ACC112 (cell line): ENCODE data around the gene RADX.

Source experiments
- H2AFZ ChIP-seq: fragments of 200-600 bp; sonication (generic); one replicate; pipeline ENCODE4 v1.6.0; 2017; ENCODE audit warnings: antibody characterized with exemption, low read length; ENCODE audit not compliant: unreplicated experiment
- H3K27ac ChIP-seq: fragments of 200-600 bp; sonication (generic); 2 replicates; pipeline ENCODE4 v1.5.1; 2014; ENCODE audit warnings: low read depth, mild to moderate bottlenecking, antibody characterized with exemption, low read length, moderate library complexity
- H3K27me3 ChIP-seq: fragments of 200-600 bp; sonication (generic); 2 replicates; pipeline ENCODE4 v1.6.1; 2014; ENCODE audit warnings: mild to moderate bottlenecking, antibody characterized with exemption, low read length, moderate library complexity, mixed read lengths; ENCODE audit not compliant: insufficient read depth
- H3K36me3 ChIP-seq: fragments of 200-600 bp; sonication (generic); 2 replicates; pipeline ENCODE4 v1.6.1; 2016; ENCODE audit warnings: mild to moderate bottlenecking, antibody characterized with exemption, low read length, moderate library complexity, mixed read lengths; ENCODE audit not compliant: insufficient read depth
- H3K4me1 ChIP-seq: fragments of 200-600 bp; sonication (generic); one replicate; pipeline ENCODE4 v1.6.1; 2016; ENCODE audit warnings: low read length, mixed read lengths; ENCODE audit not compliant: insufficient read depth, unreplicated experiment, control insufficient read depth
- H3K4me3 ChIP-seq: fragments of 200-600 bp; sonication (generic); 2 replicates; pipeline ENCODE4 v1.5.1; 2014; ENCODE audit warnings: mild to moderate bottlenecking, low read depth, low read length
- H3K79me2 ChIP-seq: fragments of 200-600 bp; sonication (generic); one replicate; pipeline ENCODE4 v1.6.0; 2016; ENCODE audit warnings: low read length; ENCODE audit not compliant: control insufficient read depth, unreplicated experiment, insufficient read depth

RADX gene

GRCh38 chrX:106718709-106719108 lies 106.9 kb downstream of the RADX start:
- Histone ChIP-seq H3K4me1 (no peaks in the 10 kb centered on the region), H3K36me3 (no peaks in the 10 kb centered on the region), H2AFZ (no peak overlapping the region), H3K27ac (no peak overlapping the region), H3K79me2 (no peaks in the 10 kb centered on the region), H3K27me3 (no peaks in the 10 kb centered on the region), H3K4me3 (no peak overlapping the region)

DNA sequence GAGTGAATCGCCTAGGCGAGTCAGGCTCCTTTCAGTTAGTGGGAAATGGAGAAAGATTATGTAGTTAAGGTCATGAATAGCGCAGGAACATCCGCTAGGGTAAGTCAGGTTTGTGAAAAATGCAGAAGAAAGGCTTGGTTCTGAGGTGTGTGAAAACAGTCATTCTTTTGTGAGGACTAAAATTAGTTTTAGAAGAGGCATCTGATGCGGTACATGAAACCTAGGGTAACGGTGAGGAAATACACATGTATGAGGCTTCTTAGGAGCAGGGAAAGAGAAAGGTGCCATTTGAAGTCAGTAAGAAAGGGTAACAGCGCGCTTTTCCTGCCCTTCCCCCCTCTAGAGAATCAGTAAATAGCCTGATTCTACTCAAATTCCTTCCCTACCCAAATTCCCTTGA lies 114.2 kb downstream of the RADX start:
- H3K79me2 ChIP-seq = no peaks in the 10 kb centered on the region
- H3K27me3 ChIP-seq = peaks cover 22% of the 10 kb centered on the region
- H3K4me1 ChIP-seq = no peaks in the 10 kb centered on the region
- no peaks in the 10 kb centered on the region for H3K36me3 ChIP-seq
- H3K4me3 ChIP-seq = peak overlapping the region; percentile 76
- H3K27ac ChIP-seq = no peak overlapping the region
- peak overlapping the region; percentile 59 for H2AFZ ChIP-seq

DNA sequence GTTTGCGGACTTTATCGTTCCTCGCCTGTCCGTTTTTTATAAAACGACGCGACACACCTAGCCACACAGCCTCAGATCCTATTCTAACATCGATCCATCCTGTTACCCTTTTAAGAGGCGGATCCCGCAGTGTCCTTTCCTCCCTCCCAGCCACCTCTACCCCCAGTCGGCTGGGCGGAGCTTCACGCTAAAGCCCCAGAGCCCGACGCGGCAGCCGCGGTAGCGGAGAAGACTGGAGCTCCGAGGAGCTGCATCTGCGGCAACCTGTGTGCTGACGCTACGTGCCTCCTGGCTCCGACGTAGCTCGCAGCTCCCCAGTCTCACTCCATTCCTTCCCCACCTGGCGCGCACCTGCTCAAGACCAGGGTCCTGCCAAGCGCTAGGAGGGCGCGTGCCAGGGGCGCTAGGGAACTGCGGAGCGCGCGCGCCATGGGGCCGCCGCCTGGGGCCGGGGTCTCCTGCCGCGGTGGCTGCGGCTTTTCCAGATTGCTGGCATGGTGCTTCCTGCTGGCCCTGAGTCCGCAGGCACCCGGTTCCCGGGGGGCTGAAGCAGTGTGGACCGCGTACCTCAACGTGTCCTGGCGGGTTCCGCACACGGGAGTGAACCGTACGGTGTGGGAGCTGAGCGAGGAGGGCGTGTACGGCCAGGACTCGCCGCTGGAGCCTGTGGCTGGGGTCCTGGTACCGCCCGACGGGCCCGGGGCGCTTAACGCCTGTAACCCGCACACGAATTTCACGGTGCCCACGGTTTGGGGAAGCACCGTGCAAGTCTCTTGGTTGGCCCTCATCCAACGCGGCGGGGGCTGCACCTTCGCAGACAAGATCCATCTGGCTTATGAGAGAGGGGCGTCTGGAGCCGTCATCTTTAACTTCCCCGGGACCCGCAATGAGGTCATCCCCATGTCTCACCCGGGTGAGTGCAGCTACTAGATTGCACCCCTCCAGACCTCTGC lies 115.0 kb downstream of the RADX start, which contains the start of gene RNF128:
RNF128 (plus strand) TSS at position 217 of the 953 bp plus-strand sequence; CDS start at position 430, 213 bp downstream.
- no peak within 1 kb of the TSS for H3K27ac ChIP-seq
- peak within 1 kb of the TSS; percentile 59 for H2AFZ ChIP-seq
- H3K4me1 ChIP-seq = no peaks in the 10 kb centered on the region
- peak within 1 kb of the TSS; percentile 76 for H3K4me3 ChIP-seq
- H3K79me2 ChIP-seq = no peaks in the 10 kb centered on the region
- H3K27me3 ChIP-seq = peaks cover 22% of the 10 kb centered on the region
- no peaks in the 10 kb centered on the region for H3K36me3 ChIP-seq

- H3K4me3 ChIP-seq = no peak overlapping the region
- no peaks in the 10 kb centered on the region for H3K4me1 ChIP-seq
- H3K27ac ChIP-seq = no peak overlapping the region
- no peaks in the 10 kb centered on the region for H3K36me3 ChIP-seq
- peaks cover 22% of the 10 kb centered on the region for H3K27me3 ChIP-seq
- H3K79me2 ChIP-seq = no peaks in the 10 kb centered on the region
- H2AFZ ChIP-seq = no peak overlapping the region
Observed at GRCh38 chrX:106728337-106728736, 116.6 kb downstream of the RADX start.
